Transverse colon (tissue), 3 donors: ENCODE measurements around the gene GRIP2.

Experiments
- POLR2A ChIP-seq: fragments of 450-650 bp; IDR thresholded peaks from one replicate; pipeline ENCODE4 v1.6.1; 2016; ENCODE audit warnings: antibody characterized with exemption, mild to moderate bottlenecking, moderate library complexity
- TF ChIP-seq, protein P1 (sequence below), 5 experiments: fragments of 200-600 bp in 3 of 5; fragments of 450-650 bp in 2 of 5; sonication (generic) in 3 of 5; IDR thresholded peaks; 1 replicate in 2 of 5; 2 replicates in 3 of 5; pipeline ENCODE4 v1.5.1; 2016 to 2017; ENCODE audit warnings: antibody characterized with exemption in 5 of 5, inconsistent platforms in 3 of 5, mild to moderate bottlenecking in 2 of 5, moderate library complexity in 1 of 5

DNA sequence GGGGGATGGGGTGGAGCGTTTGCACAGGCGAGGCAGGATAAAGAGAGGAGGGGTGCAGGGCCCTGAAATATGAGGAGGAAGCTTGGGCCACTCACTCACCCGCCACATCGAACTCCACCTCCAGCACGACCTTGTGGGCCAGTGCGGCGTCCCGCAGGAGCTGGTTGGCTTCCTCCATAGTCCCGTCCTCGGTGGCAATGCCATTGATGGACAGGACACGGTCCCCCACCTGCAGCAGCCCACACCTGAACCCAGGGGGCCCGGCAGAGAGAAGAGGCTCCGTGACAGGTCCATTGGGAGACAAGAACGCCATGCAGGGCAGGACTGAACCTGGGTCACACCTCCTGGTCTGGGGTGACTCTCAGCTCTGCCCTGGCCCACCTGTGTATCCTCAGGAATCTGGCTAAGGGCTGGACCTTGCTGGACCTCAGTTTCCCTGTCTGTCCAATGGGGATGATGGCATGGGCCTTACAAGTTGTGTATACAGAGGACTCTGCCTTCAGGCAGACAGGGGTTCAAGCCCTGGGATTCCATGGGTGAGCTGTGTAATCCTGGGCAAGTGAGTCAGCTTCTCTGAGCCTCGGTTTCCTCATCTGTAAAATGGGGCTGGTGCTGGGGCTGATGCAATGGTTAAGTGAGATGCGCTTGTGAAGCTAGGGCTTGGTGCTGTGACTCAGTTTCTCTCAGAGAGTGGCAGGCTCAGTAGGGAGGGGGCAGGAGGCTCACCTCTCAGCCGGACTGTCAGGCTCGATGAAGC, 26.4 kb downstream of the GRIP2 start:
- TF ChIP-seq, protein P1, sequence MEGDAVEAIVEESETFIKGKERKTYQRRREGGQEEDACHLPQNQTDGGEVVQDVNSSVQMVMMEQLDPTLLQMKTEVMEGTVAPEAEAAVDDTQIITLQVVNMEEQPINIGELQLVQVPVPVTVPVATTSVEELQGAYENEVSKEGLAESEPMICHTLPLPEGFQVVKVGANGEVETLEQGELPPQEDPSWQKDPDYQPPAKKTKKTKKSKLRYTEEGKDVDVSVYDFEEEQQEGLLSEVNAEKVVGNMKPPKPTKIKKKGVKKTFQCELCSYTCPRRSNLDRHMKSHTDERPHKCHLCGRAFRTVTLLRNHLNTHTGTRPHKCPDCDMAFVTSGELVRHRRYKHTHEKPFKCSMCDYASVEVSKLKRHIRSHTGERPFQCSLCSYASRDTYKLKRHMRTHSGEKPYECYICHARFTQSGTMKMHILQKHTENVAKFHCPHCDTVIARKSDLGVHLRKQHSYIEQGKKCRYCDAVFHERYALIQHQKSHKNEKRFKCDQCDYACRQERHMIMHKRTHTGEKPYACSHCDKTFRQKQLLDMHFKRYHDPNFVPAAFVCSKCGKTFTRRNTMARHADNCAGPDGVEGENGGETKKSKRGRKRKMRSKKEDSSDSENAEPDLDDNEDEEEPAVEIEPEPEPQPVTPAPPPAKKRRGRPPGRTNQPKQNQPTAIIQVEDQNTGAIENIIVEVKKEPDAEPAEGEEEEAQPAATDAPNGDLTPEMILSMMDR (IDR thresholded peaks at IDR 0.05): no peak
- TF ChIP-seq POLR2A: no peak
